Thyroid gland (tissue), 4 donors: ENCODE measurements around the gene SLC12A4.

Experiments
- POLR2A ChIP-seq, 2 donors: fragments of 450-650 bp; IDR thresholded peaks; one replicate each; pipeline ENCODE4 v1.6.1; 2017; ENCODE audit warnings: antibody characterized with exemption in 2 of 2, mild to moderate bottlenecking in 2 of 2, moderate library complexity in 1 of 2
- TF ChIP-seq, protein P1 (sequence below), 6 experiments: fragments of 200-600 bp in 3 of 6; fragments of 450-650 bp in 3 of 6; sonication (generic) in 3 of 6; IDR thresholded peaks; one replicate each; pipeline ENCODE4 v1.5.1; 2016 to 2019; ENCODE audit warnings: antibody characterized with exemption in 6 of 6, mild to moderate bottlenecking in 2 of 6, inconsistent platforms in 1 of 6, moderate library complexity in 1 of 6

DNA sequence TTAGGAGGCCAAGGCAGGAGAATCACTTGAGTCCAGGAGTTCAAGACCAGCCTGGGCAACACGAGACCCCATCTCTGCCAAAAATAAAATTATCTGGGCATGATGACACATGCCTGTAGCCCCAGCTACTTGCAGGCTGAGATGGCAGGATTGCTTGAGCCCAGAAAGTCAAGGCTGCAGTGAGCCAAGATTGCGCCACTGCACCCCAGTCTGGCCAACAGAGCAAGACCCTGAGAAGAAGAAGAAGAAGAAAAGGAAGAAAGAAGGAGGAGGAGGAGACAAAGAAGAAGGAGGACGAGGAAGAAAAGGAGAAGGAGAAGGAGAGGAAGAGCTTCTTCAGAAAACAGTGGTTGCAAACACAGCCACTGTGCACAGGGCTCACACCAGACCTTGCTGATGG is 20.2 kb upstream of the SLC12A4 start:
- TF ChIP-seq, protein P1, sequence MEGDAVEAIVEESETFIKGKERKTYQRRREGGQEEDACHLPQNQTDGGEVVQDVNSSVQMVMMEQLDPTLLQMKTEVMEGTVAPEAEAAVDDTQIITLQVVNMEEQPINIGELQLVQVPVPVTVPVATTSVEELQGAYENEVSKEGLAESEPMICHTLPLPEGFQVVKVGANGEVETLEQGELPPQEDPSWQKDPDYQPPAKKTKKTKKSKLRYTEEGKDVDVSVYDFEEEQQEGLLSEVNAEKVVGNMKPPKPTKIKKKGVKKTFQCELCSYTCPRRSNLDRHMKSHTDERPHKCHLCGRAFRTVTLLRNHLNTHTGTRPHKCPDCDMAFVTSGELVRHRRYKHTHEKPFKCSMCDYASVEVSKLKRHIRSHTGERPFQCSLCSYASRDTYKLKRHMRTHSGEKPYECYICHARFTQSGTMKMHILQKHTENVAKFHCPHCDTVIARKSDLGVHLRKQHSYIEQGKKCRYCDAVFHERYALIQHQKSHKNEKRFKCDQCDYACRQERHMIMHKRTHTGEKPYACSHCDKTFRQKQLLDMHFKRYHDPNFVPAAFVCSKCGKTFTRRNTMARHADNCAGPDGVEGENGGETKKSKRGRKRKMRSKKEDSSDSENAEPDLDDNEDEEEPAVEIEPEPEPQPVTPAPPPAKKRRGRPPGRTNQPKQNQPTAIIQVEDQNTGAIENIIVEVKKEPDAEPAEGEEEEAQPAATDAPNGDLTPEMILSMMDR (IDR thresholded peaks at IDR 0.05), result no peak
- TF ChIP-seq POLR2A (IDR thresholded peaks at IDR 0.05), result no peak
